Measurements from ENCODE around the gene HOXD13. TPM values are rescaled to one million over a fixed set of nuclear protein-coding genes. Genes with fewer than 3 reads are reported as not detected.

The HOXD13 gene
- not detected in 2 replicates for total RNA-seq

GRCh38 chr2:176092270-176093144, at the start of gene HOXD13:
Gene HOXD13 (plus strand): TSS chr2:176092721. CDS start chr2:176092891, 170 bp downstream.

GRCh38 chr2:176083796-176084261, 8.7 kb upstream of the HOXD13 start, which contains the start of gene EVX2:
Gene EVX2 (minus strand): TSS chr2:176083962. CDS start chr2:176083776, 186 bp downstream.

GRCh38 chr2:176099728-176100546, 7.4 kb downstream of the HOXD13 start, which contains the start of gene HOXD12:
Gene HOXD12 (plus strand): TSS chr2:176099795. CDS start chr2:176099802, 7 bp downstream.

GRCh38 chr2:176106581-176107539, 14.3 kb downstream of the HOXD13 start, which contains the start of gene HOXD11:
Gene HOXD11 (plus strand): TSS chr2:176107280. CDS start chr2:176107356, 76 bp downstream.

GRCh38 chr2:176115883-176116813, 23.6 kb downstream of the HOXD13 start, which contains the start of gene HOXD10:
Gene HOXD10 (plus strand): TSS chr2:176116778. CDS start chr2:176116834, 56 bp downstream.

GRCh38 chr2:176122683-176123410, 30.3 kb downstream of the HOXD13 start, which contains the start of gene HOXD9:
Gene HOXD9 (plus strand): TSS chr2:176122719. CDS start chr2:176122769, 50 bp downstream.

GRCh38 chr2:176128982-176129796, 36.7 kb downstream of the HOXD13 start, which contains the start of gene HOXD8:
Gene HOXD8 (plus strand): TSS chr2:176129705. CDS start chr2:176130367, 662 bp downstream.

Other genes starting within 250 kb of the HOXD13 start
- gene LNPK, start 90.5 kb upstream of the HOXD13 start, total RNA-seq = 42.7 and 45.1 TPM in 2 replicates
- not detected in 2 replicates for gene EVX2, start 8.8 kb upstream of the HOXD13 start, total RNA-seq
- gene HOXD12, start 7.1 kb downstream of the HOXD13 start, total RNA-seq = not detected in 2 replicates
- not detected in 2 replicates for gene HOXD11, start 14.6 kb downstream of the HOXD13 start, total RNA-seq
- gene HOXD10, start 24.1 kb downstream of the HOXD13 start, total RNA-seq = not detected in 2 replicates
- gene HOXD9, start 30.0 kb downstream of the HOXD13 start, total RNA-seq = 0.17 TPM in 1 of 2 replicates, not detected in the other
- gene HOXD8, start 37.0 kb downstream of the HOXD13 start, total RNA-seq = 0.33 and 0.44 TPM in 2 replicates
- not detected in 2 replicates for gene HOXD4, start 58.8 kb downstream of the HOXD13 start, total RNA-seq
- gene HOXD3, start 64.6 kb downstream of the HOXD13 start, total RNA-seq = 0.29 TPM in 1 of 2 replicates, not detected in the other
- gene HOXD1, start 95.9 kb downstream of the HOXD13 start, total RNA-seq = not detected in 2 replicates
- 20.8 and 21.5 TPM in 2 replicates for gene MTX2, start 176.7 kb downstream of the HOXD13 start, total RNA-seq

Data from smooth muscle cell of trachea (primary cell).